Measurements from ENCODE around the gene SLAMF9. TPM values are rescaled to one million over a fixed set of nuclear protein-coding genes. Genes with fewer than 3 reads are reported as not detected.

SLAMF9 gene
- total RNA-seq, 1 experiment from 2014 or later: 15.9 TPM

GRCh38 chr1:159934136-159935039 lies 19.6 kb downstream of the SLAMF9 start:
- DNase-seq (ENCODE audit: low read depth): no peak

- no peak for DNase-seq (ENCODE audit: low read depth)
Observed at GRCh38 chr1:159933347-159933746, 20.7 kb downstream of the SLAMF9 start.

GRCh38 chr1:159932296-159933285 lies 21.4 kb downstream of the SLAMF9 start:
- no peak for DNase-seq (ENCODE audit: low read depth)

- DNase-seq (ENCODE audit: low read depth): no peak
Observed at GRCh38 chr1:159931795-159932173, 22.3 kb downstream of the SLAMF9 start.

GRCh38 chr1:159931101-159931794 lies 22.8 kb downstream of the SLAMF9 start:
- DNase-seq (ENCODE audit: low read depth): no peak

- DNase-seq (ENCODE audit: low read depth): no peak
Observed at GRCh38 chr1:159930634-159931033, 23.4 kb downstream of the SLAMF9 start.

- no peak for DNase-seq (ENCODE audit: low read depth)
Observed at GRCh38 chr1:159930216-159930615, 23.8 kb downstream of the SLAMF9 start.

- no peak for DNase-seq (ENCODE audit: low read depth)
Observed at GRCh38 chr1:159929155-159930051, 24.6 kb downstream of the SLAMF9 start.

- DNase-seq (ENCODE audit: low read depth): no peak
Observed at GRCh38 chr1:159928491-159929050, 25.5 kb downstream of the SLAMF9 start.

- DNase-seq (ENCODE audit: low read depth): no peak
Observed at GRCh38 chr1:159927849-159928431, 26.1 kb downstream of the SLAMF9 start.

- no peak for DNase-seq (ENCODE audit: low read depth)
Observed at GRCh38 chr1:159927211-159927848, 26.7 kb downstream of the SLAMF9 start.

GRCh38 chr1:159925719-159926078 lies 28.3 kb downstream of the SLAMF9 start:
- DNase-seq (ENCODE audit: low read depth): no peak

GRCh38 chr1:159924791-159925718 lies 29.0 kb downstream of the SLAMF9 start, which contains the start of gene TAGLN2:
Gene TAGLN2, minus strand, starts transcription at chr1:159925507. Its CDS starts 4,998 bp downstream, at chr1:159920509.
- DNase-seq (ENCODE audit: low read depth): peak; percentile 92

- DNase-seq (ENCODE audit: low read depth): peak; percentile 93
Observed at GRCh38 chr1:159924025-159924790, 29.8 kb downstream of the SLAMF9 start.

- DNase-seq (ENCODE audit: low read depth): peak; percentile 86
Observed at GRCh38 chr1:159923203-159924024, 30.6 kb downstream of the SLAMF9 start.

- no peak for DNase-seq (ENCODE audit: low read depth)
Observed at GRCh38 chr1:159922511-159923202, 31.4 kb downstream of the SLAMF9 start.
